Measurements from ENCODE around the gene LETM1. TPM values are rescaled to one million over a fixed set of nuclear protein-coding genes. Genes with fewer than 3 reads are reported as not detected.

LETM1 gene
- total RNA-seq, 1 experiment from 2014 or later: 67.3 TPM

DNA sequence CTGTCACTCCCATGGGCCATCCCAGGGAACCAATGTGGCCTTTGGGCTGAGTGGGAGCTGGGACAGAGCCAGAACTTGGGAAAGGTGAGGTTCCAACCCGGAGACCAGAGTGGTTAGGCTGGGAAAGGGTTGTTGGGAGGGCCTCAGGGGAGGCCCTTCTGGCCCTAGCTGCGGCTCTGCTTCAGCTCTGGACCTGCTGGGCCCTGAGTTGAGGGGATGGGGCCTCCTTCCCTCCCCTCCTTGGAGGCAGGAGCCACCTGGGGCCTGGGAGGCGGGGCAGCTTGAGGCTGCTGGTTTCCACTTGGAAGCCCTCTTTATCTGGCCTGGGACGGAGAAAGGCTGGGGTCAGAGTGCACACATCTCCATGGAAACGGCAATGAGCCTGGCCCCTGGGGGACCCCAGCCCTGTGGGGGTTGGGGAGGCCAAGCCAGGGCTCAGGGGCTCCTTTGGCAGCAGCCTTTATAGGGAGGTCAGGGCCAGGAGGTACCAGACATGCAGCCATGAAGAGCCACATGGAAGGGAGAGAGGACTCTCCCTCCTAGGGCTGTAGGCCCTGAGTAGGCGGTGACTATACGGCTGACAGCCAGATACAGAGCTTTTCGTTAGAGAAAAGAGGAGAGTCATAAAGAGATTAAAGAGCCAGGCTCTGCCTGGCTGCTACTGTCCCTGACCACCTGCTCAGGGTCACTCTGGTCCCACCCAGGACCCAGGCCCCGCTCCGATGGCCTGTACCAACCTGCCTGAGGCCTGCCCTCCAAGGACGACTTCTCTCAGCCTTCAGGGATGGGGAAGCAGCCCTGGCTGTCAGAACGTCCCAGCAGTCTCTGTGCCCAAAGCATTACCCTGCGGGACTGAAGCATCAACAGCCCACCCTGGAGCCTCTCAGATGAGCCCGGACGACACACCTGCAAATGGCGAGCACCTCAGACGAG, 8.4 kb upstream of the LETM1 start:
- DNase-seq (ENCODE audit: low read depth, low spot score): no peak
- BruUV-seq (replicated peaks): no TSS peak
- ChIA-PET RAD21 (ENCODE audit: low non-redundant PET in 1 of 2, low total read pairs in 2 of 2, uncharacterized antibody in 2 of 2, unreplicated experiment in 2 of 2) (no interaction called here), CTCF (no interaction called here), POLR2A (no interaction called here)
- no peaks in the 10 kb centered on the region for H3K9me2 ChIP-seq (ENCODE audit: insufficient read depth)
- TF ChIP-seq, protein P1, sequence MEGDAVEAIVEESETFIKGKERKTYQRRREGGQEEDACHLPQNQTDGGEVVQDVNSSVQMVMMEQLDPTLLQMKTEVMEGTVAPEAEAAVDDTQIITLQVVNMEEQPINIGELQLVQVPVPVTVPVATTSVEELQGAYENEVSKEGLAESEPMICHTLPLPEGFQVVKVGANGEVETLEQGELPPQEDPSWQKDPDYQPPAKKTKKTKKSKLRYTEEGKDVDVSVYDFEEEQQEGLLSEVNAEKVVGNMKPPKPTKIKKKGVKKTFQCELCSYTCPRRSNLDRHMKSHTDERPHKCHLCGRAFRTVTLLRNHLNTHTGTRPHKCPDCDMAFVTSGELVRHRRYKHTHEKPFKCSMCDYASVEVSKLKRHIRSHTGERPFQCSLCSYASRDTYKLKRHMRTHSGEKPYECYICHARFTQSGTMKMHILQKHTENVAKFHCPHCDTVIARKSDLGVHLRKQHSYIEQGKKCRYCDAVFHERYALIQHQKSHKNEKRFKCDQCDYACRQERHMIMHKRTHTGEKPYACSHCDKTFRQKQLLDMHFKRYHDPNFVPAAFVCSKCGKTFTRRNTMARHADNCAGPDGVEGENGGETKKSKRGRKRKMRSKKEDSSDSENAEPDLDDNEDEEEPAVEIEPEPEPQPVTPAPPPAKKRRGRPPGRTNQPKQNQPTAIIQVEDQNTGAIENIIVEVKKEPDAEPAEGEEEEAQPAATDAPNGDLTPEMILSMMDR (IDR thresholded peaks at IDR 0.05 in 2 of 3, conservative IDR thresholded peaks at IDR 0.05 in 1 of 3; ENCODE audit: borderline replicate concordance in 1 of 3, insufficient read depth in 1 of 3, low read depth in 2 of 3, low read length in 2 of 3): no peak
- no peak for TF ChIP-seq JUND (IDR thresholded peaks at IDR 0.05)
- no peak for TF ChIP-seq FOSL1 (IDR thresholded peaks at IDR 0.05; ENCODE audit: low read depth)
- TF ChIP-seq ELF1 (IDR thresholded peaks at IDR 0.05; ENCODE audit: borderline replicate concordance, low read depth): no peak
- no peak for TF ChIP-seq EZH2phosphoT487 (IDR thresholded peaks at IDR 0.05; ENCODE audit: borderline replicate concordance)
- TF ChIP-seq SP1 (IDR thresholded peaks at IDR 0.05; ENCODE audit: low read depth): no peak
- TF ChIP-seq TCF7L2 (IDR thresholded peaks at IDR 0.05; ENCODE audit: borderline replicate concordance, extremely low read depth, insufficient read depth, insufficient read length): no peak
- TF ChIP-seq, protein P2, sequence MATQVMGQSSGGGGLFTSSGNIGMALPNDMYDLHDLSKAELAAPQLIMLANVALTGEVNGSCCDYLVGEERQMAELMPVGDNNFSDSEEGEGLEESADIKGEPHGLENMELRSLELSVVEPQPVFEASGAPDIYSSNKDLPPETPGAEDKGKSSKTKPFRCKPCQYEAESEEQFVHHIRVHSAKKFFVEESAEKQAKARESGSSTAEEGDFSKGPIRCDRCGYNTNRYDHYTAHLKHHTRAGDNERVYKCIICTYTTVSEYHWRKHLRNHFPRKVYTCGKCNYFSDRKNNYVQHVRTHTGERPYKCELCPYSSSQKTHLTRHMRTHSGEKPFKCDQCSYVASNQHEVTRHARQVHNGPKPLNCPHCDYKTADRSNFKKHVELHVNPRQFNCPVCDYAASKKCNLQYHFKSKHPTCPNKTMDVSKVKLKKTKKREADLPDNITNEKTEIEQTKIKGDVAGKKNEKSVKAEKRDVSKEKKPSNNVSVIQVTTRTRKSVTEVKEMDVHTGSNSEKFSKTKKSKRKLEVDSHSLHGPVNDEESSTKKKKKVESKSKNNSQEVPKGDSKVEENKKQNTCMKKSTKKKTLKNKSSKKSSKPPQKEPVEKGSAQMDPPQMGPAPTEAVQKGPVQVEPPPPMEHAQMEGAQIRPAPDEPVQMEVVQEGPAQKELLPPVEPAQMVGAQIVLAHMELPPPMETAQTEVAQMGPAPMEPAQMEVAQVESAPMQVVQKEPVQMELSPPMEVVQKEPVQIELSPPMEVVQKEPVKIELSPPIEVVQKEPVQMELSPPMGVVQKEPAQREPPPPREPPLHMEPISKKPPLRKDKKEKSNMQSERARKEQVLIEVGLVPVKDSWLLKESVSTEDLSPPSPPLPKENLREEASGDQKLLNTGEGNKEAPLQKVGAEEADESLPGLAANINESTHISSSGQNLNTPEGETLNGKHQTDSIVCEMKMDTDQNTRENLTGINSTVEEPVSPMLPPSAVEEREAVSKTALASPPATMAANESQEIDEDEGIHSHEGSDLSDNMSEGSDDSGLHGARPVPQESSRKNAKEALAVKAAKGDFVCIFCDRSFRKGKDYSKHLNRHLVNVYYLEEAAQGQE (IDR thresholded peaks at IDR 0.05; ENCODE audit: low read depth): no peak
- no peak for TF ChIP-seq RAD21 (IDR thresholded peaks at IDR 0.05; ENCODE audit: low read depth)
- TF ChIP-seq CBX3 (IDR thresholded peaks at IDR 0.05; ENCODE audit: low read depth): no peak
- H4K20me1 ChIP-seq (ENCODE audit: insufficient read depth): no peaks in the 10 kb centered on the region
- no peaks in the 10 kb centered on the region for H3K9me3 ChIP-seq (ENCODE audit: control insufficient read depth in 1 of 2, insufficient read depth in 1 of 2, low read depth in 1 of 2, low read length in 2 of 2)
- no peak overlapping the region for H3K9ac ChIP-seq (ENCODE audit: low read length)
- no peak overlapping the region for H3K27ac ChIP-seq (ENCODE audit: low read depth, low read length)
- H3K4me3 ChIP-seq (replicated peaks in 1 of 2; ENCODE audit: low read depth in 1 of 2, low read length in 2 of 2): no peak overlapping the region
- ATAC-seq: no peak
- H3K27me3 ChIP-seq (ENCODE audit: insufficient read depth, low read length): no peaks in the 10 kb centered on the region
- H3K4me1 ChIP-seq (ENCODE audit: control insufficient read depth in 1 of 2, insufficient read depth in 2 of 2, low read length in 2 of 2): peaks cover 9 to 16% of the 10 kb centered on the region in 2 experiments; a peak in 3 of 4 replicates
- no peak overlapping the region for H3K4me2 ChIP-seq (ENCODE audit: low read length)
- no peak overlapping the region for H2AFZ ChIP-seq (ENCODE audit: low read depth, low read length, poor library complexity, severe bottlenecking)
- intact Hi-C loops (cut with micrococcal nuclease): no loop called here
- no peaks in the 10 kb centered on the region for H3K79me2 ChIP-seq (ENCODE audit: insufficient read depth, low read length)
- H3K36me3 ChIP-seq (ENCODE audit: control insufficient read depth in 1 of 2, insufficient read depth in 2 of 2, low read length in 2 of 2): no peaks in the 10 kb centered on the region
